Measurements from ENCODE around the gene ULK4. TPM values are rescaled to one million over a fixed set of nuclear protein-coding genes. Genes with fewer than 3 reads are reported as not detected.
"Not testable (repeated sequence)": the region's sequence is repeated elsewhere in the genome, so short reads cannot be mapped to it uniquely, and the experiment has no call there.

Gene ULK4
- polyA plus RNA-seq, 1 donor: 6.3 TPM

DNA sequence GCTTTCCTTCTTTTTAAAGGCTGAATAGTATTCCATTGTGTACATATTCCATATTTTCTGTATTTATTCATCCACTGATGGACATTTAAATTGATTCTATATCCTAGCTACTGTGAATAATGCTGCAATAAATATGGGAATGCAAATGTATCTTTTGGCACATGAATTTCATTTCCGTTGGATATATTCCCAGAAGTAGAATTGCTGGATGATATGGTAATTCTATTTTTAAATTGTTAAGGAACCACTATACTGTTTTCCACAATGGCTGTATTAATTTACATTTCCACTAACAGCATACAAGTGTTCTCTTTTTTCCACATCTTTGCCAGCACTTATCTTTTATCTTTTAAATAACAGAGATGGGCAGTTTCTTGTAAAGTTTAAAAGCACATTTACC, 459.9 kb downstream of the ULK4 start:
- no peak for DNase-seq

GRCh38 chr3:41498847-41499246, 463.1 kb downstream of the ULK4 start:
- no peak for DNase-seq

- no peak for DNase-seq
Measured at GRCh38 chr3:41490360-41490759, 471.5 kb downstream of the ULK4 start.

DNA sequence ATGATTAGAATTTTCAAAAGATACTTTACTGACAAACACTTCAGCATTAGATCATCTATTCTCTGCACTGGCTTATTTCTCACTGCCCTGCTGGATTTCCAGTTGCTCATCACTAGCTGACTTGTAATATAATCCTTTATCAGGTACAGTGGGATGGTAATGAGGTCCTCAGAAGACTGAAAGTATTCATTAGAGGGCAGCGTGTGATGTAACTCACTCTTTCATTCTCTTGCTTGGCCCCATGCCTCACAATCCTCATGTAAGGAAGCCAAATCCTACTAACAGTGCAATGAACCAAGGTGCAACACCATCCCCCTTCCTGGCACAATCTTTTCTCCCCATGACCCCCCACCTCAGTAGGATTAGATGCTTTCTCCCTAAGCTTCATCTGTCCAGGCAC, 472.7 kb downstream of the ULK4 start:
- no peak for DNase-seq

- DNase-seq: no peak
Measured at GRCh38 chr3:41488501-41488900, 473.4 kb downstream of the ULK4 start.

GRCh38 chr3:41485484-41485883, 476.4 kb downstream of the ULK4 start:
- DNase-seq: no peak

DNA sequence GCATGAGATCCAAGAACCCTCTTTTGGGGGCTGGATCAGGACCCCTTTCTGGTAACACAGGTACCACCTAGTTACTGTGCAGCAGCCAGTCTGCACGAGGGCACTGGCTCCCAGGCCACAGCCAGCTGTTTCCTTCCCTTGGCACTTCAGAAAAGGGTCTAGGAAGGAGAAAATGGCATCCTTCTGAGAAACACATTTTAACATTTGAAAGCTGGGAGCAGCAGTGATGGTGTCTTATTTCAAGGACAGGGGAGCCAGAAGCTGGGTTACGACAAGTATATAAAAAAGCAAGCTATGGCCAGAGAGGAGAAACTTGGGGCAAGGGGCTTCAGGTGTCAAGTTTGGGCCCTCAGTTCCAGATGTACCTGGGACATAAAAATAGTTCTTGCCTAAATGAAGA, 479.8 kb downstream of the ULK4 start:
- no peak for DNase-seq

GRCh38 chr3:41478278-41478677, 483.6 kb downstream of the ULK4 start:
- no peak for DNase-seq

DNA sequence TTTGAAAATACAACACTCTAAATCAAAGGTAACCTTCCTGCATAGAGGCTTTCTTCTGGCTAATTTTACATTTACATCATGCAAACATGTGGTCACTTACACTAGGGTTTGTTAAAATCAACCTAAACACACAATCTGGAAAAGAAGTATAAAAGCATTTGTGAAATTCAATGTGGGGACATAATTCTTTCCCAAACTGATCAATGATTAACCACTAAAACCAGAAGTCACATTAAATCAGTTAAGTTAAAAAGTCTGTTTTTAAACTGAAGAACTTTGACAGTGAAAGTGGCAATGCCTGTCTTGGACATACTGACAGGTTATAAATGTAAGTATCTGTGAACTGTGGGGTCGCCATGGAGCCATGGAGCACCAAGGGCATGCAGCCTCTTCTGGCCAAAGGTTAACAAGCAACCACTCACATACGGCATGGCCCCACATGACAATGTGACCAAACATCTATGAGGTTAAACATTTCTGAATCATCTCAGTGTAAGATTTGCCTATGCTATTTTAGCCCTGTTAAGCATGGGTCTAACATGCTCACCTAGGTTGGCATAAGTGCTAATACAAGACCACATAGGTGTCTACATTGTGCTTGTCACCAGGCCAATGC, 484.4 kb downstream of the ULK4 start:
- DNase-seq: no peak

- DNase-seq: no peak
Measured at GRCh38 chr3:41469083-41469482, 492.8 kb downstream of the ULK4 start.

DNA sequence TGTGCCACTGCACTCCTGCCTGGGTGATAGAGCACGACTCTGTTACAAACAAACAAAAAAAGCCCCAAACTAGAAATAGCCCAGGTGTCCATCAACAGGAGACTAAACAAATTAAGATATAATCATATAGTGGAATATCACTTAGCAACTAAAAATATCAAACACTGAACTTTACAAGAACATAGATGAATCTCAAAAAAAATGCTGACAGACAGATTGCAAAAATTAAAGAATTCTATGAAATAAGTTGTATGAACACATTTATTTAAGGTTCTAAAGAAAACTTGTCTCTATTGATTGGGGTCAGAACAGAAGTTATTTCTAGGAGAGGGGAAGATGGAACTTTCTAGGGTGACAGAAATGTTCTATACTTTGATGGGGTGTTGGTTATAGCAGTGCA, 494.4 kb downstream of the ULK4 start:
- no peak for DNase-seq

DNA sequence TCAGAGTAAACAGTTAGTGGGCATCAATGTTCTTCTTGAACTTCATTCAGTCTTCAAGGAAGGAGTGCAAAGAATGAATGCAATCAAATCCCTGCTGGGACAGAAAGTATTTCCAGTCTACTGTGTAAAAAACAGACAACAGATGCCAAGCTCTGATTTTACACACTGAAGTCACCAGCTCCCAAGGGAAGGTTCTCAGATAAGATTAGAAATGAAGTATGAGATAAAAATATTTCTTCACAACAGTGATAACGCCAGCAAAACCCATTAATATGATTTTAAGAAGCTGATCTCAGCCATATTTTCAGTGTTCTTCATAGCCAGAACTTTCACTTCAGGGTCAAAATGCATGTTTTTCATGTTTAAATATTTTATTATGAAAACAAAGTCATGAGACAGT, 497.0 kb downstream of the ULK4 start:
- DNase-seq: no peak

- no peak for DNase-seq
Measured at GRCh38 chr3:41464401-41464800, 497.5 kb downstream of the ULK4 start.

DNA sequence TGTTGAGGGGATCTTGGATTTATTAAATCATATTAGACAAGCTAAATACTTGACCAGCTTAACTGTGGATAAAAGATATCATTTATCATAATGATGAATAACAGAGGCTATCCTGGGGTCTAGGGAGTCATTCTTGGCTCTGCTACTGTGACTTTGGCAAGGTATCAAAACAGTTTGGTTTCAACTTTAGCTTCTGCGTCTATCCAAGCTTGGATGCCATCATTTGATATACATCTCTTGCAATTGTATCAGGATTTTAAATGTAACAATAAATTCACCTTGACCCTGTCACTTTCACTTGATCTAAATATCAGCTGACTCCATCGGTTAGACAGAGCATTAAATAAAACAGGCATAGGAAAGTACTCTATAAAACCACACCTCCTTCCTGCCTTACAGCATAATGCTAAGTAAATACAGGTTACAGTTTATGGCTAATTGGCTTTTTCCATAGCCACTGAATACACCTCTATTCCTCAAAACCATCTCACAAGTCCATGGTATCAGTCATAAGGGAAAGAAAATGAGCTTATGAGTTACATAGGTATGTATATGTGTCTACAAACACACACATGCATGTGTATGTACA, 499.7 kb downstream of the ULK4 start:
- DNase-seq: no peak

- no peak for DNase-seq
Measured at GRCh38 chr3:41460736-41461135, 501.2 kb downstream of the ULK4 start.

GRCh38 chr3:41457176-41457575, 504.7 kb downstream of the ULK4 start:
- no peak for DNase-seq

- DNase-seq: no peak
Measured at GRCh38 chr3:41456162-41456561, 505.7 kb downstream of the ULK4 start.

DNA sequence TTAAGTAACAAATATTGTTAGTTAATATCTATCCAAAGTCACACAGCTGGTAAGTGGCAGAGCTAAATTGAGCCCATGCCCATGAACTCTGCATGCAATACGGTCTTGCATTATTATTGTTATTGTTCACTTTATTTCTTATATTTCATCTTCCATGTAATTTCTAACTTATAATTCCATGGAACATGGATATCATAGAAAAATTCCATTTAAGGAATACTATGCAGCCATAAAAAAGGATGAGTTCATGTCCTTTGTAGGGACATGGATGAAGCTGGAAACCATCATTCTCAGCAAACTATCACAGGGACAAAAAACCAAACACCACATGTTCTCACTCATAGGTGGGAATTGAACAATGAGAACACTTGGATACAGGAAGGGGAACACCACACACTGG, 508.3 kb downstream of the ULK4 start:
- not testable (repeated sequence) for DNase-seq

GRCh38 chr3:41450416-41451231, 511.3 kb downstream of the ULK4 start:
- peak; percentile 3 for DNase-seq

GRCh38 chr3:41448396-41448795, 513.5 kb downstream of the ULK4 start:
- no peak for DNase-seq

- no peak for DNase-seq
Measured at GRCh38 chr3:41447701-41448100, 514.2 kb downstream of the ULK4 start.

DNA sequence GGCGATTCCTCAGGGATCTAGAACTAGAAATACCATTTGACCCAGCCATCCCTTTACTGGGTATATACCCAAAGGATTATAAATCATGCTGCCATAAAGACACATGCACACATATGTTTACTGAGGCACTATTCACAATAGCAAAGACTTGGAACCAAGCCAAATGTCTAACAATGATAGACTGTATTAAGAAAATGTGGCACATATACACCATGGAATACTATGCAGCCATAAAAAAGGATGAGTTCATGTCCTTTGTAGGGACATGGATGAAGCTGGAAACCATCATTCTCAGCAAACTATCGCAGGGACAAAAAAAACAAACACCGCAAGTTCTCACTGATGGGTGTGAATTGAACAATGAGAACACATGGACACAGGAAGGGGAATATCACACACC, 515.6 kb downstream of the ULK4 start:
- not testable (repeated sequence) for DNase-seq

GRCh38 chr3:41441568-41441967, 520.3 kb downstream of the ULK4 start:
- DNase-seq: no peak

- no peak for DNase-seq
Measured at GRCh38 chr3:41441139-41441538, 520.8 kb downstream of the ULK4 start.

Data from left kidney (tissue), 2 donors.